Measurements from ENCODE around the gene ZNF766.

Gene ZNF766

DNA sequence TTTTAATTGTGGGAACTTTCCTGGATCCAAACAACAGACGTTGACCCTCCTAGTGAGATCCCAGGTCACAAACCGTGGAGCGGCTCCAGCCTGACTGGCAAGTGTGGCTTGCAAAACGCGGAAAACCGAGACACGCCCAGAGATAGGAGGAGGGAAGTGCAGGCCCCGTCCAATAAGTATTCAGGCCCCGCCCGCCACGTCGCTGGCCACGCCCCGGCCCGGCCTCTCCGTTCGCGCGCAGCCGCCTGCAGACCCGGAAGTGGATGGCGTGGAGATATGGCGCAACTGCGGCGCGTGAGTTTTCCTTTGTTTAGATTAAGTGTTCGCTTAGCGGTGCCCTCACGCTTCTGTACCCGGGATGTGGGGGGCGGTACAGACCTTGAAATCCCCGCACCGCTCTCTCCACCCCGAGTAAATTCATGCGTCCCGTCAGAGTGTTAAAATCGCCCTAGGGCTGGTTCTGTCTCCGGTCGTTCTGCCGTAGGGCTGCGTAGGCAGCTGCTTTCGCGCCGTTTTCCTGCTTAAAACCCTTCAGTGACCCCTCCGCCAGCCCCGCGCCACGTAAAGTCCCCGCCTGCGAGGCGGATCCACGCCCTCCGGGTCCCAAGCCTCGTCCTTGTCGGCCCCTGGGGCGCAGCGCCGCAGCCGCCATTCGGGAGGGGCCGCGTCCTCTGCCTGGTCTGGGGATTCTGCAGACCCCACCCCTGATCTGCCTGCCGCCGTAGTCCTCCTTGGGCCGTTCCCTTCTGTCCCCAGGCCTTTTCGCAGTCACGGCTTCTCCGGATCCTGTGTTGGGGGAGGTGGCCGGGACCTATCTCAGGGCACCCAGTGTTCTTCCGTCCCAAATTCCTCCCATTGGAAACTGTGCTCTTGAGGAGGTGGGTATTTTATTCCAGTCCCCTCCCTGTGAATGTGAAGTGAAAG is at the start of gene ZNF766:
ZNF766 (plus strand) TSS at position 250 of the 924 bp plus-strand sequence; CDS start at position 277, 27 bp downstream.
- peak; percentile 92 to 98 for DNase-seq (ENCODE audit: low read depth in 2 of 2)

DNA sequence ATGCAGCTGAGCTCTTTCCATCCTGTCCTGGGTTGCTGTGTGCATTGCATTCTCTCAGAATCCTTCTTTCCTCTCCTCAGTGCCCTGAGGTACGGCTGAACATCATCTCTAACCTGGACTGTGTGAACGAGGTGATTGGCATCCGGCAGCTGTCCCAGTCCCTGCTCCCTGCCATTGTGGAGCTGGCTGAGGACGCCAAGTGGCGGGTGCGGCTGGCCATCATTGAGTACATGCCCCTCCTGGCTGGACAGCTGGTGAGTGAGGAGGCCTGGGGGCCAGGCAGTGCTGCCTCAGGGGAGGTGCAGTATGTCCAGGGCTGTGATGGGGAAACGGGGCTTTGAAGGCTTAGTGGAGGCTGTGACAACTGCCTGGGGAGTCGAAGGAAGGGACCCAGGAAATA is 49.8 kb upstream of the ZNF766 start:
- DNase-seq (ENCODE audit: low read depth in 2 of 2) = no peak

DNA sequence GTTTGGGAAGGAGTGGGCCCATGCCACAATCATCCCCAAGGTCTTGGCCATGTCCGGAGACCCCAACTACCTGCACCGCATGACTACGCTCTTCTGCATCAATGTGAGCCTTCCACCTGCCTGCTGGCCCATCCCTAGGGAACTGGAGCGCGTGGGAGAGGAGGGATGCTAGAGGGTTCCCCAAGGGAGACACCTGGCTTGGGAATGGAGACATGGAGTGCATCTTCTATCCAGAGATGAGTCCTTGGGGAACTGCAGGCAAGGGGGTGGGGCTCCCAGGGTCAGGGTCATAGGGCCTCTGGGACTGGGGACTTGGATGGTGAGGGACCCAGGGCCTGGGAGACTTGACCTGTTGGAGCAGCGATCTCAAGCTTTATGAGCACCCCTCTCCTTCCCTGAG is 48.4 kb upstream of the ZNF766 start:
- no peak for DNase-seq (ENCODE audit: low read depth in 2 of 2)

DNA sequence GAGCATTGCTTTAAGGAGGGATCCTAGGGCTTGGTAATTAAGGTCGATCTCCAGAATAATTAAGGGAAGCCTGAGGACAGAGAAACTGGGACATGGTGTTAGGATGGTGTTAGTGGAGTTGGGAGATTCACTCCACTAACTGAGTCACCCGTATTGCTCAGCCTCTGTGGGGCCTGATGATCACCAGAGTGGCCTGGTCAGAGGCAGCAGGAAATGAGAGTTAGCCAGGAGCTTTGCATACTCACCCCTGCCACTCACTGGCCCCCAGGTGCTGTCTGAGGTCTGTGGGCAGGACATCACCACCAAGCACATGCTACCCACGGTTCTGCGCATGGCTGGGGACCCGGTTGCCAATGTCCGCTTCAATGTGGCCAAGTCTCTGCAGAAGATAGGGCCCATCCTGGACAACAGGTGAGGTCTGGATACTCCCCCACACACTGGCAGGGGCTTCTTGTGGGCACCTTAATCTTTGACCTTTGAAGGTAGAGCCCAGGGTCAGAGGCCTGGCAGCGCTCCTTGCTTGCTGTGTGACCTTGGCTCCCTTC is 47.5 kb upstream of the ZNF766 start:
- DNase-seq (ENCODE audit: low read depth in 2 of 2) = no peak

DNA sequence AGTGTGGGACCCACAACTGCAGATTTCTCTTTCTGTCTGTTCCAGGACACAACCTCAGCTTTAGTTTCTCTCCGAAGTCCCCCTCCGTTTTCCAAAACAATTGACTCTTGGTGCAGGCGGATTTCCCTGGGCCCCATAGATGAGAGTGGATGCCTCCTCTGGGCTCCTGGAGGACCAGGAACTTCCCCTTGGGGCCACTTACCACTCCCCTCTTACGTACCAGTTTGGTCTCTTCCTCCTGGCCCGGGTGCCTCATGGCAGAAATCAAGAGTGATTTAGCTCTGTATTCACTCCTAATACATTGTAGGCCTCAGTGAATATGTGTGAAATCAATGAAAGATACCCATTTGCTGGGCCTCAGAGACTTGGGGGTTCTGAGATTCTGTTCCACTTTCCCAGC is 45.2 kb upstream of the ZNF766 start:
- DNase-seq (ENCODE audit: low read depth in 2 of 2) = no peak

DNA sequence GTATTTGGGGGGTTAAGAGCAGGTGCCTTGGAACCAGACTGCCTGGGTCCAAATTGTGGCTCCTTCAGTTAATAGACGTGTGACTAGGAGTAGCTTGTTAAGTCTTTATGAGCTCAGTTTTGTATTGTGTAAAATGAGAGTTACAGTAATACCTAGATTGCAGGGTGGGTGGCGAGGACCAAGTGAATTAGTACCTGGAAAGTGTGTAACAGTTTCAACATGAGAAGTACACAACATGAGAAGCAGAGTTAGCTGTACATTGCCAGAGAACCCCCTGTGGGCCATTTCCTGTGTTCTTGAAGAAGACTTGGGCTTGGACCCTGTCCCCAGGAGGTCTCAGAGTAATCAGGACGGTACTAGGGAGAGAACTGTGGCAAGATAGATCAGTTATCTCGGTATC is 42.7 kb upstream of the ZNF766 start:
- DNase-seq (ENCODE audit: low read depth in 2 of 2) = peak; percentile 10 to 26

DNA sequence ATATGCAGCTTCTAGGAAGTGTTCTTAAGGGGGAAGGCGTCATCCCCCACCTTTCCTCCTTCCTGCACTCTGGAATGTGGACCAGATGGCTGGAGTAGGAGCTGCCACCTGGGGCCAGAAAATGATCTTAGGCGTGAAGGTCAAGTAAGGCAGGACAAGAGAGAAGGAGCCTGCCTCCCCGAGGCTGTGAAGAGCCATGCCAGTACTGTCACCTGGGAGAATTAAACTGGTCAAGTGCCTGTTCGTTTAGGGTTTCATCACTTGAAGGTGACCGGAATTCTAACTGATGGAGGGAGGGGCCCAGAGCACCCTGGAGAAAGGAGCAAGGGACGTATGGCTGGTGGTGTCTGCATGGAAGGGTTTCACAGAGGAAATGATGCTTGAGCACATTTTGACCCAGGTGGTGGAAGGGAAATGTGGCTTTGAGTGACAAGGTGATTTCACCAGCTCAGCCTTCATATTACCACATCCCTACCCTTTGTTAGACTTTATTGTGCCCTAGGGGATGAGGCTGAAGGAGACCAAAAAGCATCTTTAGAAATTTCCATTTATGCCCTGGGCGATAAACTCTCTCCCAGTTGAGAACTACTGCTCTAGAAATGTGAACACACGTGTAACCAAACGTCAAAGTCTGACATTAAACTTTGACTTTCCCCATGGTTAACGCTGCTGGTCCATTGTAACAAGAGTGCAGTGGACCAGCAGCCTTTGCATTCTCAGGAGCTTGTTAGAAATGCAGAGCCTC is 42.0 kb upstream of the ZNF766 start:
- no peak for DNase-seq (ENCODE audit: low read depth in 2 of 2)

DNA sequence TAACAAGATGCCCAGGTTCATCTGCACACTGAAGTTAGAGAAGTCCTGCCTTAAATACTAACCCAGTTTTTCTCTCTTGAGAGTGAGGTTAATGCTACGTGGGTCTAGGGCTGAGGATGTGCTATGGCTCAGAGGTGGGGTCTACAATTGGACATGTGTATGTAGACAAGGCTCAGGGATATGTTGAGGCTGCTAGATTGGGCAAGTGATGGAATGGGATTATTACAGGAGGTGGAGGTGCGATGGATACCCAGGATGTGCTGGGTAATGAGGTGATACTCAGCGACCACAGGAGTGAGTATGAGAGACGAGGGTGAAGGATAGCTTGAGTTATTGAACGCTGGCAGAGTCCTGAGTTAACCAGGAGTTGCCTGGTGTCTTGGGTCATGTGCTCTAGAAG is 41.4 kb upstream of the ZNF766 start:
- DNase-seq (ENCODE audit: low read depth in 2 of 2) = no peak

DNA sequence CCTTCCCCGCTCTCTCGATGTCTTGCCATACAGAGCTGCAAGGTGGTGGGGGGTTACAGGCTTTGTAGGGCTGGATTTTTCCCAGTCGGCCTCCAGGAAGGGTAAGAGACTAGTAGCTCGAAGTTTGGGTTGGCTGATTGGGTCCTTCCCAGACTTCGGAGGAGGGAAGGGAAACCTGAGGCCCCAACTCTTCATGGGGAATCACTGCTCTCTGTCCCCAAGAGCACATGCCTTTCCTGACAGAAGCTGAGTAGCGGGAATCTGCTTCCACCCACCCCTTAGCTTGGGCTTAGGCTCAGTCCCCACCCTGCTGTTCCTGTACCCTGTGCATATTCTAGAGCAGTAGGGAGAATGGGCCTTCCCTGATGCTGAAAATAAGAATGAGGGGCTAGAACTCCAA is 39.9 kb upstream of the ZNF766 start:
- no peak for DNase-seq (ENCODE audit: low read depth in 2 of 2)

DNA sequence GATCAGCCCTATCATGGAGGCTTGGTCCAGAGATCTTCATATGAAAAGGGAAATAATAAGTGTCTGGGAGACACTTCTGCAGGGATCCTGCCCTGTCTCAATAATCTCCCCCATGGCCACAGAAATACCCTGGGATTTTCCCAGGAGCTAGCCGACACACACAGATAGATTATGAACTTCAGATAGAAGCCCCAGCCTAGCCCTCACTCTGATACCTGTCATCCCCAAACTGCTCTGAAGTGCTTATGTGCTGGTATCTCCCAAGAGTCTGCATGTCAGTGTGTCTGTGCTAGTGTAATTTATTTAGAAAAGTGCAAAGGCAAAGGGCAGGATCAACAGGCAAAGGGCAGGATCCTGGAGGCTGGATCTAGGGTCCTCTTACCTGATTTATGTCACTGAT is 38.7 kb upstream of the ZNF766 start:
- DNase-seq (ENCODE audit: low read depth in 2 of 2) = no peak

DNA sequence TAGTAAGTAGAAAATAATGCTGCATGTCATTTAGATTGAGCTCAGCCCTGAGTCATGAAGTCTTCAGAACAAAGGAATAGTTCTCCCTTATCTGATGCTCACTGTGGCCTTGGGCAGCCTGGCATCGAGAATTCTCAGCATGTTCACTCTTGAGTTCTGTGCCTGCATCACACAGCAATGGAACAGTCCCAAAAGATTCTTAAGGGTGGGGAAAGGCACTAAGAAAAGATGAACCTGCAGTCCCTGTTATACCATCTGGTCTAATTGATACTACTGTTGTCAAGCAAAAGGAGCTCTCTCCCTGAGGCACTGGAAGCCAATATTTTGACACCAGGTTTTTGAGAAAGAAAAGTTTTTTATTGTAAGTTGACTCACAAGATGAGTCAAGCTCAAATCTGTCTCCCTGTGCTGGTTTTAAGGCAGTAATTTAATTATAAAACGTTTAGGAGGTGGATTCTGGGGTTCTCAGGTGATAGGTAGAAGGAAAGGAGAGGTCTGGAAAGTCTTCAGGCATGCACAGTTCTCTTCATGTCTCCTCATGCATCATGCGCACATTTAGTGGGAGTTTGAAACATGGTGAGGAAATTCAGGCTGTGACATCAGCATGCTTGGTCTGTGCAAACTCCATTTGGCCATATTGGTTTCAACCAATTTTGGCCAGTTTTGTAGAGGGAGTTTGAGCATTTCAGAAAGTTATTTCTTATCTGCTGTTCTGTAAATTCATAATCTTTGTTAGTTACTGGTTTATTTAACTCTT is 38.1 kb upstream of the ZNF766 start:
- no peak for DNase-seq (ENCODE audit: low read depth in 2 of 2)

DNA sequence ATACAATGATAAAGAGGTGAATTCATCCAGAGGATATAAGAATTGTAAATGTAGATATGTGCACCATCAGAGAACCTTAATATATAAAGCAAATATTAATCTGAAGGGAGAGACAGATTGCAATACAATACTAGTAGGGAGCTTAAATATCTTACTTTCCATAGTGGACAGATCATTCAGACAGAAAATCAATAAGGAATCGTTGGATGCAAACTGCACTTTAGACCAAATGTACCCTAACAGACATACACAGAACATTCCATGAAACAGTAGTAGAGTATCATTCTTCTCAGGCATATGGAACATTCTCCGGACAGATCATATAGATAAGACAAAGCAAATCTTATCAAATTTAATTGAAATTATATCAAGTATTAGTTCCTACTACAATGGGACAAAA is 35.0 kb upstream of the ZNF766 start:
- no peak for DNase-seq (ENCODE audit: low read depth in 2 of 2)

DNA sequence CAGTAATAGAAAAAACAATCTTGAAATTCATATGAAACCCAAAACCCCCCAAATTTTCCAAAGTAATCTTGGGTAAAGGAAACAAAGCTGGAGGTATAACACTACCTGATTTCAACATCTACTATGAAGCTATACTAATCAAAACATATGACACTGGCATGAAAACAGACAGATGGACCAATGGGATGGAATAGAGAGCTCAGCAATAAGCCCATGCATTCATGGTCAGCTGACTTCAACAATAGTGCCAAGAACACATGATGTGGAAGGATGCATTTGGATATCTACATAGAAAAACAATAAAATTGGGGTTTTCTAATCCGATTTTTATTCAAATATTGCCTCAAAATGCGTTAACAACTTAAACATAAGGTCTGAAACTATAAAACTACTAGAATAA is 32.2 kb upstream of the ZNF766 start:
- DNase-seq (ENCODE audit: low read depth in 2 of 2) = no peak

DNA sequence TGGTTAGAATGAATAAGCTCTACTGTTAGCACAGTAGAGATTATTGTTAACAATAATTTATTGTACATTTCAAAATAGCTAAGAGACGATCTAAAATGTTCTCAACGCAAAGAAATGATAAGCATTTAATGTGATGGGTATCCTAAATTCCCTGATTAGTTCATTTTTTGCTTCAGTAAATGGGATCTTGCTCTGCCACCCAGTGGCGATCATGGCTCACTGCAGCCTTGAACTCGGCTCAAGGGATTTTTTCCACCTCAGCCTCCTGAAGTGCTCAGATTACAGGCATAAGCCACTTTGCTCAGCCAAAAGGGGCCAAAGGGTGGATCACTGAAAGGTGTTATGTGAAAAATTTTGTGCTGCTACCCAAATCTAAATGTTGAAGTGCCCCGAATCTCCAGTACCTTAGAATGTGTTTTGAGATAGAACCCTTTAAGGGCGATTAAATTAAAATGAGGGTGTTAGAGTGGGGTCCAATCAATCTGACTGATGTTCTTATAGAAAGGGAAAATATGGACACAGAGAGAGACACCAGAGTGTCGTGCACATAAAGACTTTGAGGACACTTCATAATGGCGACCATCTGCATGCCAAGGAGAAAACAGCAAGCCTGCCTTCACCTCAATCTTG is 31.5 kb upstream of the ZNF766 start:
- peak; percentile 13 to 31 for DNase-seq (ENCODE audit: low read depth in 2 of 2)

DNA sequence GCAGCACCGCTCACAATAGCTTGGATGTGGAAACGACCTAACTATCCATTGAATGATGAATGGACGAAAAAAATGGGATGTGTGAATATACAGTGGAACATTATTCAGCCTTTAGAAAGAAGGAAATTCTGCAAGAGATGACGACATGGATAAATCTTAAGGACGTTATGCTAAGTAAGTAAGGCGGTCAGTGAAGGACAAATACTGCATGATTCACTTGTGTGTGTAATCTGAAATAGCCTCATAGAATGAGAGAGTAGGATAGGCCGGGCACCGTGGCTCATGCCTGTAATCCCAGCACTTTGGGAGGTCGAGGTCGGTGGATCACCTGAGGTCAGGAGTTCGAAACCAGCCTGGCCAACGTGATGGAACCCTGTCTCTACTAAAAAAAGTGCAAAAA is 25.4 kb upstream of the ZNF766 start:
- DNase-seq (ENCODE audit: low read depth in 2 of 2) = no peak

DNA sequence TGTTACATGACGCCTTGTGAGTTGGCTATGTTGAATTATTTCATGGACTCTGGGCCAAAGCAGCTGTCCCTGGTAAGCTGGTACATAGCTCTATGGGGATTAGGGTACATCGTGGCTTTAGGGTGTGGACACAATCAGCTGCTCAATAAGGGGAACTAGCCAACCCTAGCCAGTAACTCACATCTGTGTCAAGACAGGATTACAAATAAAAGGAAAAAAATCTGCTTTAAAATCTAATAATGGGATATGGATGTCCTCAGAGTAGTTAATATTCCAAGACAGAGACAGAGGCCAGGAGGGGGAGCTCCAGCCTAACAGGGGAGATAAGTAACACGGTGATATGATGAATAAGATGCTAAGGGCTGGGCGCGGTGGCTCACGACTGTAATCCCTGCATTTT is 21.1 kb upstream of the ZNF766 start:
- DNase-seq (ENCODE audit: low read depth in 2 of 2) = peak; percentile 36 to 49

DNA sequence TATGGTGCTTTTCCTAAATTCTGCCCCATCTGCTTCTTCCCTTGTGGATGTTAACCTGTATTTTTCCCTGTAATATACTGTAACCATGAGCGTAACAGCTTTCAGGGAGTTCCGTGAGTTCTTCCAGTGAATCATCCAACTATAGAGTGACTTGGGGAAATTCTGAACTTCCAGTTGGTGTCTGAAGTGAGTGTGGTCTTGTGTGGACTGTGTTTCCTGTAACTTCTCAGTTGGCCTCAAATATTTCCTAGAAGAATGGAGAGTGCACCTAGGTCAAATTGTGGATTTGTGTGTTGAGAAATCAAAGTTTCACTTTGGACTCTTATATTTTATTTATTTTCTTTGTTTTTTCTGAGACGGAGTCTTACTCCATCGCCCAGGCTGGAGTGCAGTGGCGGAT is 11.0 kb upstream of the ZNF766 start:
- no peak for DNase-seq (ENCODE audit: low read depth in 2 of 2)

DNA sequence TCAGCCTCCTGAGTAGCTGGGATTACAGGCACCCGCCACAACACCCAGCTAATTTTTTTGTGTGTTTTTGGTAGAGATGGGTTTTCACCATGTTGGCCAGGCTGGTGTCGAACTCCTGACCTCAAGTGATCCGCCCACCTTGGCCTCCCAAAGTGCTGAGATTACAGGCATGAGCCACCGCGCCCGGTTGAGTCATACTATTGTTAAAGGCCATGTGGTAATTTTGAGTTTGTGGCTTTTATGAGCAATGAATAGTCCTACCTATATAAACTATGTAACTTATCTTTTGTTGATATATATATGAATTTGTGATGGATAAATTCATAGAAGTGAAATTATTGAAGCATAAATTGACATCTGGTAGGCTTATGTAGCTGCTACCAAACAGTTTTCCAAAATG is 3.8 kb upstream of the ZNF766 start:
- peak in 1 of 2 donors; percentile 30 for DNase-seq (ENCODE audit: low read depth in 2 of 2)

DNA sequence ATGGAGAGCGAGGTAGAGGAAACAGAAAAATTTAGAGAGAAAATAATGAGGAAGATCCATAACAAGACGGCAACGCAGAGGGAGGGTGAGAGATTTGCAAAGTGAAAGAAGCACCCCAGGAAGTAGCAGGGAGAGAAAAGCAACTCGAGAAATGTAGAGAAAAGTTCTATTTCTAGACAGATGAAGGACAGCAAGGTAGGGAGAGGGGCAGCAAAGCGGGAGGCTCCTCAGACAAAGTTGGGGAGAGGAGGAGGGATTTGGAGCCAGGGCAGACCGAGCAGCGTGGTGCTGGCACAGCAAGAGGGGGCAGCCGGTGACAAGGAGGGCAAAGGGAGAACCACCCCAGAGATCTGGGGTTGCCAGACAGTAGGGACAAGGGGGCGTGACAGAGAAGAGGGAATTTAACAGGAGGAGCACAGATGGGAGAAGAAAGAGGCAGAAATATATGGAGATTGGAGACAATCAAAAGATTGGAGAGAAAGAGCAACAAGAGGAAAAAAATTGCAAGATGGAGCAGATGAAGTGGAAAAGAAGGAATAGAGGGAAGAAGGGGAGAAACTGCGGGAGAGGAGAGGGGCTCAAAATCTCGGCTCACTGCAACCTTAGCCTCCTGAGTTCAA is 989 bp downstream of the ZNF766 start:
- no peak for DNase-seq (ENCODE audit: low read depth in 2 of 2)

DNA sequence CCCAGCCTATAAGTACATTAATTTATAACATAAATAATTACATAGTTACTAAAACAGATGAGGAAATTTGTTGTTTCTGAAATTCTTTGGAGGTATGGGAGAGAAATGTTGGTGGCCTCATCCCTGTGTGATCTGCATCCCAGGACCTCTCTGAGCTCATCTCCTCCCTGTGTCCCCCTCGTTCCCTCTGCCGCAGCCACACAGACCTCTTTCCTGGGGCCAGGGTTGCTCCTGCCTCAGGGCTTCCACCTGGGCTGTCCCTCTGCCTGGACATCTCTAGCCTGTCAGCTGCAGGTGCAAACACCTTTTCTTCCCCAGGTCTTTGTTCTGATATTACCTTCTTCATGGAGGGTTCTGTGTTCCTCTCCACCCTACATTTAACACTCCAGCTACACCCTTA is 3.9 kb downstream of the ZNF766 start:
- no peak for DNase-seq (ENCODE audit: low read depth in 2 of 2)

DNA sequence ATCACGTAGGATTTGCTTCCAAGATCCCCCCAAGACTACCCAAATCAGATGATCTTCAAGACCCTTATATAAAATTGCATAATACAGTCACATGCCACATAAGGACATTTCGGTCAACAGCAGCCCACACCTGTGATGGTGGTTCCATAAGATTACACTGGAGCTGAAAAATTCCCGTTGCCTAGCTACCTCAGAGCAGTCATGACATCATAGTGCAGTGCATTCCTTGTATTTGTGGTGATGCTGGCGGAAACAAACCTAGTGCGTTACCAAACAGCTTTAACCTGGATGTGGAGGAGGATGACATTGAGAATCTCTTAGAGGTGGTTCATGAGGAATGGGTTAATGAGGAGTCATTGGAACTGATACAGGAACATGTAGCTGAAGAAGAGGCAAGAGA is 4.8 kb downstream of the ZNF766 start:
- no peak for DNase-seq (ENCODE audit: low read depth in 2 of 2)
